Trophoblast cell (in vitro differentiated cells and primary cell): ENCODE data around the gene CAV2.

Experiments used
- DNase-seq, 2 donors: peaks; one replicate each; pipeline ENCODE4 v3.0.0-alpha.2; 2016
- H2AFZ ChIP-seq: 2 replicates; pipeline ENCODE4 v1.6.1; 2013; ENCODE audit warnings: low read length, moderate library complexity, mild to moderate bottlenecking; ENCODE audit not compliant: insufficient read depth, poor library complexity
- H2AK5ac ChIP-seq: 2 replicates; pipeline ENCODE4 v1.6.1; 2013; ENCODE audit warnings: mild to moderate bottlenecking, low read length
- H2BK120ac ChIP-seq: 2 replicates; pipeline ENCODE4 v1.6.1; 2013; ENCODE audit warnings: low read length, mild to moderate bottlenecking, moderate library complexity; ENCODE audit not compliant: insufficient read depth, poor library complexity
- H2BK12ac ChIP-seq: 2 replicates; pipeline ENCODE4 v1.6.1; 2013; ENCODE audit warnings: mild to moderate bottlenecking, low read length, moderate library complexity
- H2BK5ac ChIP-seq: 2 replicates; pipeline ENCODE4 v1.6.1; 2013; ENCODE audit warnings: low read length, low read depth, moderate library complexity, mild to moderate bottlenecking; ENCODE audit not compliant: poor library complexity
- H3K14ac ChIP-seq: 2 replicates; pipeline ENCODE4 v1.6.1; 2013; ENCODE audit warnings: mild to moderate bottlenecking, low read length
- H3K18ac ChIP-seq: 2 replicates; pipeline ENCODE4 v1.6.1; 2013; ENCODE audit warnings: mild to moderate bottlenecking, low read length
- H3K23ac ChIP-seq: 2 replicates; pipeline ENCODE4 v1.6.1; 2013; ENCODE audit warnings: low read length
- H3K27ac ChIP-seq: 2 replicates; pipeline ENCODE4 v1.5.1; 2013; ENCODE audit warnings: low read depth, mild to moderate bottlenecking, inconsistent platforms, low read length, moderate library complexity
- H3K27me3 ChIP-seq: 2 replicates; pipeline ENCODE4 v1.6.1; 2013; ENCODE audit warnings: inconsistent platforms, mild to moderate bottlenecking, low read length, moderate library complexity; ENCODE audit not compliant: insufficient read depth
- H3K36me3 ChIP-seq, 2 experiments: 1 replicate in 1 of 2; 2 replicates in 1 of 2; pipeline ENCODE4 v1.6.1; 2013; ENCODE audit warnings: low read length in 2 of 2, mild to moderate bottlenecking in 2 of 2, moderate library complexity in 1 of 2; ENCODE audit not compliant: insufficient read depth in 2 of 2, control insufficient read depth in 1 of 2
- H3K4ac ChIP-seq: 2 replicates; pipeline ENCODE4 v1.6.1; 2013; ENCODE audit warnings: low read depth, mild to moderate bottlenecking, low read length, moderate library complexity
- H3K4me1 ChIP-seq, 2 experiments: 1 replicate in 1 of 2; 2 replicates in 1 of 2; pipeline ENCODE4 v1.6.1; 2013; ENCODE audit warnings: low read length in 2 of 2, mild to moderate bottlenecking in 2 of 2, moderate library complexity in 1 of 2; ENCODE audit not compliant: insufficient read depth in 2 of 2, control insufficient read depth in 1 of 2
- H3K4me2 ChIP-seq: 2 replicates; pipeline ENCODE4 v1.6.1; 2013; ENCODE audit warnings: inconsistent platforms, mild to moderate bottlenecking, low read length, moderate library complexity
- H3K4me3 ChIP-seq: 2 replicates; pipeline ENCODE4 v1.5.1; 2013; ENCODE audit warnings: mild to moderate bottlenecking, low read depth, low read length, inconsistent platforms
- H3K79me1 ChIP-seq: one replicate; pipeline ENCODE4 v1.6.1; 2013; ENCODE audit warnings: low read length
- H3K79me2 ChIP-seq: 2 replicates; pipeline ENCODE4 v1.6.1; 2013; ENCODE audit warnings: low read length, mild to moderate bottlenecking; ENCODE audit not compliant: control insufficient read depth, insufficient read depth, poor library complexity
- H3K9ac ChIP-seq: 2 replicates; pipeline ENCODE4 v1.6.1; 2013; ENCODE audit warnings: mild to moderate bottlenecking, low read length
- H3K9me3 ChIP-seq: 2 replicates; pipeline ENCODE4 v1.6.1; 2013; ENCODE audit warnings: low read depth, mild to moderate bottlenecking, control low read depth, inconsistent platforms, low read length; ENCODE audit not compliant: insufficient read depth
- H4K12ac ChIP-seq: 2 replicates; pipeline ENCODE4 v1.6.1; 2013; ENCODE audit warnings: low read depth, mild to moderate bottlenecking, low read length, moderate library complexity
- H4K8ac ChIP-seq: 2 replicates; pipeline ENCODE4 v1.6.1; 2013; ENCODE audit warnings: low read depth, mild to moderate bottlenecking, low read length, moderate library complexity
- H4K91ac ChIP-seq: one replicate; pipeline ENCODE4 v1.6.1; 2013; ENCODE audit warnings: low read depth, mild to moderate bottlenecking, low read length, moderate library complexity
- WGBS: extraction: QIAGEN DNeasy Blood & Tissue Kit; methylation state at CpG from one replicate; pipeline ENCODE4 v1.1.7; 2013; ENCODE audit warnings: missing lambda C conversion rate; ENCODE audit not compliant: insufficient read length, insufficient coverage; ENCODE audit errors: extremely low coverage; 5-methylcytosine and 5-hydroxymethylcytosine counted together

Gene CAV2

GRCh38 chr7:116512520-116513188 lies 13.1 kb downstream of the CAV2 start:
- H3K14ac ChIP-seq: no peak overlapping the region
- H3K79me1 ChIP-seq: peaks cover 6% of the 10 kb centered on the region
- H3K79me2 ChIP-seq: no peaks in the 10 kb centered on the region
- H3K4me1 ChIP-seq: peaks cover 3 to 6% of the 10 kb centered on the region in 2 experiments
- H2BK12ac ChIP-seq: no peak overlapping the region
- no peak overlapping the region for H3K9ac ChIP-seq
- no peak overlapping the region for H3K18ac ChIP-seq
- H4K12ac ChIP-seq: no peak overlapping the region
- no peaks in the 10 kb centered on the region for H3K27me3 ChIP-seq
- H3K4me3 ChIP-seq: no peak overlapping the region
- no peak overlapping the region for H2AFZ ChIP-seq
- H3K4ac ChIP-seq: no peak overlapping the region
- H3K27ac ChIP-seq: no peak overlapping the region
- H2BK120ac ChIP-seq: no peak overlapping the region
- H2AK5ac ChIP-seq: peak overlapping the region; percentile 86
- WGBS: no CpG with 5 or more reads among the region's 4 CpGs
- no peak overlapping the region for H3K23ac ChIP-seq
- no peak overlapping the region for H4K91ac ChIP-seq
- no peak overlapping the region for H3K4me2 ChIP-seq
- no peaks in the 10 kb centered on the region for H3K36me3 ChIP-seq
- H2BK5ac ChIP-seq: no peak overlapping the region
- no peak for DNase-seq
- no peak overlapping the region for H4K8ac ChIP-seq
- H3K9me3 ChIP-seq: no peaks in the 10 kb centered on the region

GRCh38 chr7:116515584-116515983 lies 16.0 kb downstream of the CAV2 start:
- no peak overlapping the region for H3K4ac ChIP-seq
- no peak overlapping the region for H3K18ac ChIP-seq
- no peak overlapping the region for H2BK5ac ChIP-seq
- H3K14ac ChIP-seq: no peak overlapping the region
- H3K79me2 ChIP-seq: no peaks in the 10 kb centered on the region
- no peaks in the 10 kb centered on the region for H3K36me3 ChIP-seq
- H4K91ac ChIP-seq: no peak overlapping the region
- no peak overlapping the region for H4K12ac ChIP-seq
- no peak overlapping the region for H3K4me3 ChIP-seq
- H2BK120ac ChIP-seq: no peak overlapping the region
- no peak overlapping the region for H3K4me2 ChIP-seq
- H4K8ac ChIP-seq: no peak overlapping the region
- no peak overlapping the region for H3K9ac ChIP-seq
- no peaks in the 10 kb centered on the region for H3K9me3 ChIP-seq
- no peak overlapping the region for H2BK12ac ChIP-seq
- H3K27ac ChIP-seq: no peak overlapping the region
- H3K4me1 ChIP-seq: peaks cover 3 to 6% of the 10 kb centered on the region in 2 experiments
- no peaks in the 10 kb centered on the region for H3K27me3 ChIP-seq
- H2AFZ ChIP-seq: no peak overlapping the region
- no peak overlapping the region for H3K23ac ChIP-seq
- peaks cover 6% of the 10 kb centered on the region for H3K79me1 ChIP-seq
- H2AK5ac ChIP-seq: no peak overlapping the region
- DNase-seq: no peak

DNA sequence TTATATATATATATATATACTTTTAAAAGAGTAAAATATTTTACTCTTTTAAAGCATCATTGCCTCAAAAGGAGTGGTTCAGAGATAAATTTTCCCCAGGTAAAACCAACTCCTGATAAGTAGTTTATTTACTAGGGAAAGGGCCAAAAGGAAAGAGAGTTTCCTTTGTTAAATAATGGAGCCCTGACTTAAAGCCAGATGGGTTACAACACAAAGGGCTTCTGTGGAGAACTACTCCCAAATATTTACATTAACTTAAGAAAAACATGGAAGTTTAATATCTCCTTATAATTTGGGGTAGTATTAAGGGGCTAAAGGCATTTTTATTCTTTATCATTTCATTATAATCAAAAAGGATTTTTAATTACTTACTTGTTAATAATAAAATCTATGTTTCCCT lies 16.8 kb downstream of the CAV2 start:
- no peaks in the 10 kb centered on the region for H3K27me3 ChIP-seq
- H3K9me3 ChIP-seq: no peaks in the 10 kb centered on the region
- no peak overlapping the region for H4K12ac ChIP-seq
- no peak overlapping the region for H2AFZ ChIP-seq
- H3K36me3 ChIP-seq: no peaks in the 10 kb centered on the region
- H3K4me1 ChIP-seq: peaks cover 3 to 6% of the 10 kb centered on the region in 2 experiments
- H3K79me2 ChIP-seq: no peaks in the 10 kb centered on the region
- H3K23ac ChIP-seq: no peak overlapping the region
- no peak overlapping the region for H3K9ac ChIP-seq
- no peak overlapping the region for H2BK5ac ChIP-seq
- no peak overlapping the region for H3K14ac ChIP-seq
- no peak overlapping the region for H2BK12ac ChIP-seq
- no peak for DNase-seq
- no peak overlapping the region for H3K4ac ChIP-seq
- H2BK120ac ChIP-seq: no peak overlapping the region
- peaks cover 6% of the 10 kb centered on the region for H3K79me1 ChIP-seq
- H4K8ac ChIP-seq: no peak overlapping the region
- no peak overlapping the region for H3K27ac ChIP-seq
- H3K4me3 ChIP-seq: no peak overlapping the region
- H3K4me2 ChIP-seq: no peak overlapping the region
- H4K91ac ChIP-seq: no peak overlapping the region
- H2AK5ac ChIP-seq: no peak overlapping the region
- no peak overlapping the region for H3K18ac ChIP-seq

GRCh38 chr7:116517626-116518025 lies 18.1 kb downstream of the CAV2 start:
- WGBS: no CpG with 5 or more reads among the region's 1 CpG

More at GRCh38 chr7:116517626-116518025, 18.1 kb downstream of the CAV2 start:
- Histone ChIP-seq H2BK5ac (no peak overlapping the region), H2BK120ac (no peak overlapping the region), H3K27ac (no peak overlapping the region), H2AK5ac (no peak overlapping the region), H3K27me3 (no peaks in the 10 kb centered on the region), H3K23ac (no peak overlapping the region), H2BK12ac (no peak overlapping the region), H3K79me2 (no peaks in the 10 kb centered on the region), H3K4me1 (no peaks in the 10 kb centered on the region), H3K36me3 (no peaks in the 10 kb centered on the region), H4K91ac (no peak overlapping the region), H4K8ac (no peak overlapping the region), H3K18ac (no peak overlapping the region), H3K79me1 (peaks cover 2% of the 10 kb centered on the region), H2AFZ (no peak overlapping the region), H3K9me3 (no peaks in the 10 kb centered on the region), H3K4me3 (no peak overlapping the region), H3K9ac (no peak overlapping the region), H4K12ac (no peak overlapping the region), H3K4me2 (no peak overlapping the region), H3K14ac (no peak overlapping the region), H3K4ac (no peak overlapping the region)
- DNase-seq: peak; percentile 79 to 88
